HG03097 (cell line): ENCODE results near the gene CCL11.

Experiments
- ATAC-seq: cut with Tn5 transposase; IDR thresholded peaks from one replicate; pipeline ENCODE4 v1.9.1; 2021; ENCODE audit not compliant: unreplicated experiment, low FRiP score

The CCL11 gene

DNA sequence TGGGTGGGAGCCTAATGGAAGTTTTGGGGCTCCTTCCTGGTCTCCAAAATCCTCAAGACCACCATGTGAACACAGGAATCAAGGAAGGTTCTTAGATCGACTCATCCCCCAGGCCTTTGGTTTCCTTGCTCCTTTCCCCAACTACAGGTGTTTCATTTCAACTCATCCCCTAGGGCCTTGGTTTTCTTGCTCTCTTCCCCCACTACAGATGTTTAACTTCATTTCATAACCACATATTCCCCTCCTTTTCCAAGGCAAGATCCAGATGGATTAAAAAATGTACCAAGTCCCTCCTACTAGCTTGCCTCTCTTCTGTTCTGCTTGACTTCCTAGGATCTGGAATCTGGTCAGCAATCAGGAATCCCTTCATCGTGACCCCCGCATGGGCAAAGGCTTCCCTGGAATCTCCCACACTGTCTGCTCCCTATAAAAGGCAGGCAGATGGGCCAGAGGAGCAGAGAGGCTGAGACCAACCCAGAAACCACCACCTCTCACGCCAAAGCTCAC, at the start of gene CCL11:
CCL11 (plus strand) TSS at position 457 of the 507 bp plus-strand sequence. CDS start 67 bp downstream, outside the sequence.
- ATAC-seq: no peak

DNA sequence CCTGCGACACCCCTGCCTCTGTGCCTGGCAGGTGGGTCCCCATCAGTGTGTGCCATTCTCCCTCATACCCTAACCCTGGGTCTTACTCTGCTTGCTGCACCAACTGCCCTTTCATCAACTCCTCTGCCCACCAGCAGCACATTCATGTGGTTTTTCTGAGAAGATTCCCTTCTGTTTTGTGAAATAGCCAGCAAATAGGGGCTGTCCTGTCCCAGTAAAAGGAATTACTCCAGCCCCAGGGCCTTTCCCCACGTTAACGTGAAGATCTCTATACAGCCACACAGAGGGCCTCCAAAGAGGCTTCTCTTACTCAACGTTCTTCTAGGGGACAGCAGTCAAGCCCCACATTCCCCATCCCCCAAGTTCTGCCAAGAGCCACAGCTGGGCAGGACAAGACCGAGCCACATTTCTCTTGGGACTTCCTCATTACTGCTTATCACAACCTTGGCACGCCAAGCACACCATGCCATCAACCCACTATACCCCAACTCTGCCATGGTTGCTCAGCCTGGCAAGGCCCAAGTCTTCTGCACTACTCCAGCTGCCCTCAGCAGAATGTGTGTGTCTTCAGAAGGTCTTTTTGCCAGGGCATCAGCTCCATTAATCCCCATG, 49.2 kb upstream of the CCL11 start:
- no peak for ATAC-seq

DNA sequence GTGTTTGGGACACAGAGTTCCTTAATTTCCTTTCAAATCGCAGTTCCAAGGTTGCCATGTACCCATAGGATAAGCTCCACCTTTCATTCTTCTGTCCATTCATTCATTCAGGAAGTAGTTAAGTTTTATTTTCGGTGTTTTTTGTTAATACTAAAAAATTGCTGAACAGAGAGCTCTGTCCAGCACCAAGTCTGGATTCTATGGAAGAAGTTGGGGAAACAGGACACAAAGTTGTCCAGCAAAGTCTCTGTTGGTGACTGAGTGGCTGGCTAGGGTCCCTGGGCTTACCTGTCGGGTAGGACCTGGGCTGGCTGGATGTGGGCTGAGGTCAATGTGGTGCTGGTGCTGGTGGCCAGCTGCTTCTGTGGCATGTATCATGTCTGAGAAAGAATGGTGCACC, 48.1 kb upstream of the CCL11 start:
- ATAC-seq: no peak

DNA sequence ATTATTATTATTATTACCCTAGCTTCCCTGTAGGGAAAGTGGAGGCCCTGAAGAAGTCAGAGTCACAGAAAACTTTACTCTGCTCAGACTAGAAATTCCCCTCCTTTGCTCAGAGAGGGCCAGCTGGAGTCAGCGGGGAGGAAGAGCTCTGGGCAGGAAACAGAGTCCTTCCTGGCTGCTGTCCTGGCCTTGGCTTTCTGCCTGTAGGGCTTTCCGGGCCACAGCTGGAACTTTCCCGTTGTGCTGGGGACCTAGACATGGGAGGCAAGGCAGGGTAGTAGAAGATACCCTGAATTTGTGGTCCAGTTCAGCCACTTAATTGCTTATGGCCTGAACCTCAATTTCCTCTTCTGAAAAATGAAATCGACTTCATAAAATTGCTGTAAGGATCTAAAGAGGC, 44.5 kb upstream of the CCL11 start:
- ATAC-seq: no peak

DNA sequence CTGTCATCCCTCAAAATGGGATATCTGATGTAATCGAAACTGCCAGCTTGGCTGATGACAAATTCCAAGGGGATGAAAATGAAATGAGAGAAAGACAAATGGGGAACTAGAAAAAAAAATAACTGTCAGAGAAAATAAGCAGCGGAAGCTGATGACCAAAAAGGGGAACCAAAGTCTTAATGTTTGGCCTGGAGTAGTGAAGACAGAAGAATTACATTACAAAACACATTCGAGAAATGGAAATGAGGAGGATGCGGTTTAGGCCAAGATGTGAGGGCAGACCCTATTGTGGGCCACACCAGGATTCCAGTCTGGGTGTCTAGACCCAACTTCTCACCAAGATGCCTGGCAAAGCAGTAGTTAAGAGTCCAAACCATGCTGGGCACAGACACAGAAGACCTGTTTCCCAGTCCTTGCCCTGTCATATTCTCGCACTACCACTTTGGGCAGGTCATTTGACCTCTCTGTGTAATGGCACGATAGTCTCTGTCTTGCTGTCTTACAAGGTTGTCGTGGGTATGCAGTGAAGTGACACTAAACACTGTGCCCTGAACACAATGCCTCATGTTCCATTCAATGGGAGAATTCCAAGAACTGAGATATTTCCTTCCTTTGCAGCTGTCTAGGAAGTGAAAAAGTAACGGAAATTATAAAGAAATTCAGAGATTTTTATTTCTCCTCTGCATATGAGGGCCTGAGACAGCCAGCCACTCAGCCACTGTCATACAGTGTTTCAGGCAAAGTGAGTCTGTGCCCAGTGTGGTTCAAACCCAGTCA, 42.8 kb upstream of the CCL11 start:
- ATAC-seq: no peak

DNA sequence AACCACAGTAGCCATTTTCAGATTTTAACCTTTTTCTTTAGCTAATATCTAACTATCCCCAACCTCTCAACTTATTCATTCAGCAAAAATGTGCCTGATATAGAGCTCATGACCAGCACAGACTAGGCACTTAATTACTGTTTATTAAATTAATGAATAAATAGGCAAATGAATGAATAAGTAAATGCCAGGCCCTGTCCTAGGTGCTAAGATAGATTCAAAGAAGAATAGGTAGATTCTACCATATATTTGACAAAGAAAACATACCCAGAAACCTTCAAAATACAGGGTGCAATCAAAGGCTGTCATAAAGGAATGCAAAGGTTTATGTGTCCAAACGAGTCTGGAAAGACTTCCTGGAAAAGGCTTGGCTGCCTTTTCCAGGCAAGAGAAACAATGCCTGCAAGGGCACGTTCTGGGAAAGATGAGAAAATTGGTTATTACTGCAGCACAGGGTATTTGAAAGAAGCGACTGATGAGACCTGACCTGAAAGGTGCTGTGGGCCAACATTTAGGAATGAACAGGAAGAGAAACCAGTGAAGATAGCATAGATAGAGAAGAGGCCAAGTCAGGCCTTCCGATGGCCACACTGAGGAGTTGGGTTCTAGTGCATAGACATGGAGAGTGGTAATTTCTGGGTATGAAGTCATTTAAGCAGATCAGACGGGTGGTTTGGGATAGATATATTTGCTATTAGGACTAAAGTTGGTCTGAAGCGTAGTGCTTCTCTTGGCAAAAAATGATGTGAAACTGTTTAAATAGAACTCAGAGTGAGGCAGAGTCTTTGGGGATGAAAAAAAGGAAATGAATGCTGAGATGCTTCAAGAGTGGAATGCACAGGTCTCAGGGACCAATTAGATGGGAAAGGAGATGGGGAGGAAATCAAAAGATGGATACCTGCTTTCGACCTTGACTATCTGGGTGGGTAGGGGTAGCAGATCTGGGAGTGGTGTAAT, 41.9 kb upstream of the CCL11 start:
- no peak for ATAC-seq

DNA sequence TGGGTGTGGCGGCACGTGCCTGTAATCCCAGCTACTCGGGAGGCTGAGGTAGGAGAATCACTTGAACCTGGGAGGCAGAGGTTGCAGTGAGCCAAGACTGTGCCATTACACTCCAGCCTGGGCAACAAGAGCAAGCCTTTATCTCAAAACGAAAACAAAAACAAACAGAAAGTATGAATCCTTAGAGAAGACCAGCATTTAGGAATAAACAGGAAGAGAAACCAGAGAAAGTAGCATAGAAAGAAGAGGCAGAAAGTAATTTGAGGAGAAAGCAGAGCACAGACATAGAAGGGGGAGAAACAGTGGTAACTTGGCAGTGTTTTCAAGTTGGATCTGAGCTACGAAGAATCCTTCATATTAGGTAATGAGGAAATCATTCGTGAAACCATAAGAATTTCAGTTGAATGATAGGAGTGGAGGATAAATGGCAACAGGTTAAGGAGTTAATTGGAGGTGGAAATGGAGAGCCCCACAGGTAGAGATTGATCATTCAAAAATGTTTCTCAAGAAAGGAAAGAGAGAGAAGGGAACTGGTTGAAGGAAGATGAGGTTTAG, 40.1 kb upstream of the CCL11 start:
- ATAC-seq: no peak

DNA sequence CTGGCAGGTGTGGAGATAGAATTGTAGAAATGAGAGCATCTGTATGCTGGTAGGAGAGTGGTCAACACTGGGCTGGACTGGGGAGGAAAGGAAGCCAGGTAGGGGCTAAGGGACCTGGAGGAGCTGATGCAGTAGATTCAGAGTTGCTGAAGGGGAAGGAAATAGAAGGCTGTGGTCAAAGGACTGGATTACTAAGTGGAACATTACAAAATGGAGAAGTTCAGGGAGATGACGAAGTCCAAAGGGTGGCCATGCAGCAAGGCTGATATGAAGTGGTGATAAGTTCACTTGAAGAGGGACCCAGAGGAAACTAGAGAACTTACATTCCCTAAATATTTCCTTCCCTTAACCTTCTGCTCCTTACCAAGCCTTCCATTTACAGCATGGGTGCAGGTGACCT, 39.1 kb upstream of the CCL11 start:
- no peak for ATAC-seq

DNA sequence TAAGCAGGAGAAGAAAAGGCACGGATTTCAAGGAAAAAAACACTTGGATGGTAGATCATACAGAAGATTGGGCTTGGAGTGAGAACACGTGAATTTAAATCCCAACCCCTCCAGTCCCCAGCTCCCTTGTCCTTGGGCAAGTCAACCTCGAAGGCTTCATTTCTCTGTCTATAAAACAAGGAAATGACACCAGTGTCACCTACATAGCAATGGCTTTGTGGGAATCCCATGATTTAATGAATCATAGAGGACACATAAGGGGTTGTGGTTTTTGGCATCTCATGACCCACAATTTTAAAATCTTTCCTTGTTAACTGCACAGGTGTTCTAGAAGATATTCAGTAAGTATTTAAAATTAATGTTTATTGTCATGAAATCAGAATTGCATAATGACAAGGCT, 38.7 kb upstream of the CCL11 start:
- no peak for ATAC-seq

DNA sequence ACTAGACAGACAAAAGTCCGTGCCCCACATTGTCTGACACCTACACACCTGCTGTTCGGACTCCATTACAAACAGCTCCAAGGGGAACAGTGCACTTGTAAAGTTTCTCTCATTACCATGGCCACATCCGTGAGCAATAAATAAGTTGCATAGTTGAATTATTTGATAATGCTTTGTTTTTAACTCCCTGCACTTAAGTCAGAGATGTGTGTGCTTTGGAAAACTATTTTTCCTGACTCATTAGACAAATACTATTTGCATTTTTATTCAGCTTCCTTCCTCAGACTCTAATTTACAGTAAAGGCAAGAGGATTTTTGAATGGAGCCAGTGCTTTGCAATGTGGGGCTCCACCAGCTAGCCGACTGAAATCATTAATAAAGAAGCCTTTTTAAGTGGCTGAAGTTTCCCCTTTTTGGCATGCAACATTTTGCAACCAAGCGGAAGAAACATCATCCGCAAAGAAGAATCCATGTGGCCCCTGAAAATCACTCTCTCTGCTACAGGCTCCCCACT, 37.0 kb upstream of the CCL11 start:
- ATAC-seq: no peak

DNA sequence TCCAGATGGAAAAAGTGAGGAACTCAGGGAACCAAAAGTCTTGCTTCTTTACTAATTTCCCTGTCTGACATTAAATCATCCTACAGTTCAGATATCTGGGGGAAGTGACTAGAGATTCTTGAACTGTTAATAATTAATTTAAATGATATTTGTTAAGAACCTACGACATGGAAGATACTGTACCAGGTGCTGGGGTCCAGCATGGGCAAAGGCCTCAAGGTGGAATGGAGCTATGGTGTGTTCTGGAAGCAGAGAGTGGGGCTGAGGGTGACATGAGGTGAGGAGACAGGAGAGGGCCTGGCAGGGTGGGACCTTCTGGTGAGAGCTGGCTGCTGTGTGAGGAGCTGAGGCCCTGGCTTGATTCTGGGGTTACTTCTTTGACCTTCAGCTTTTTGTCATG, 36.5 kb upstream of the CCL11 start:
- ATAC-seq: no peak

DNA sequence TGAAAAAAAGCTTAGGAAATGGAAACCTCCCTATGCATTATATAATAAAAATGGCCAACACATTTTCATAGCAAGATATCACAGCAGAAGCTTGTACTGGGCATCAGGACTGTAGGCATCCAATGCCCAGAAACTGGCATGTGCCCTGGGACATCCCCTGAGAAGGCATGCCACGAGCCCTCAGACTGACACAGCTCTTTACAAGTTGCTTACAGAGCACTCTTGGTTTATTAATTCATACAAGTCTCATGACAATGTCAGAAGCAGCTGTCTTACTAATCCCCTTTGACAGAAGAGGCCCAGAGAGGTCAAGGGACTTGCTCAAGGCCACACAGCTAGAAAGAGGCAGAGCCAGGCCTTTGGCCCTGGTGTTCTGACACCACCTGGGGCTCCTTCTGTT, 36.1 kb upstream of the CCL11 start:
- no peak for ATAC-seq

DNA sequence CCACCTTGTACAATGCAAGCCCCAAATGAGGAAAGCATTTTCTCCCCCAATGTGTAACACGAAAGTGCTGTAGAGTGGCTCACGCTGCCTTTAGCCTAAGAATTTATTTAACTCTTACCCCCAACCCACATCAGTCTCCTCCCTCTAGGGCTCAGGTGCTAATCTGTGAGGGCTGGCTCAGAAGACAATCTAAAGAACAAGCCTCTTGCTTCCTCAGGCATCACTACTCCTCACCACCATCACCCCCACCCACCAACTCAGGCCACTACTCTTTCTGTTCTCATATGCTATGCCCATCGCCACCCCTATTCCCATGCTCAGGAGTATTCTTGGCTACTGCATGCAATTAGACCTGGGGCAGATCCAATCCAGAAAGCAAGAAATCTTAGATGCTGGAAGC, 34.4 kb upstream of the CCL11 start:
- no peak for ATAC-seq

DNA sequence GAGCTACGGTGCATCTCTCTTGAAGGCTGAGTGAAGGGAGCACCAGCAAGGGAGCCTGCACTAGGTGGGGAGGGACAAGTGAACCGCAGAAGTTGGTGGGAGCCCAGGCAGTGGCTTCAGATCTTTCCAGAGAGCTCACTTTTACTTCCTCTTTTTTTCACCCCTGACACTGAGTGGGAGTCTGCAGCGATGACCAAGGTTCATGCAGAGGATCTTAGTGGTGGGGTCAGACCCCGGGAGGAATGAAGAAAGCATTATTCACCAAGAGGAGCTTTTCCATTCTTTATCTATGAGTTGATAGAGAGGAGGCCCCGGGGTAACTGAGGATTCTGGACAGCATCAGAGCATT, 33.5 kb upstream of the CCL11 start:
- ATAC-seq: no peak

DNA sequence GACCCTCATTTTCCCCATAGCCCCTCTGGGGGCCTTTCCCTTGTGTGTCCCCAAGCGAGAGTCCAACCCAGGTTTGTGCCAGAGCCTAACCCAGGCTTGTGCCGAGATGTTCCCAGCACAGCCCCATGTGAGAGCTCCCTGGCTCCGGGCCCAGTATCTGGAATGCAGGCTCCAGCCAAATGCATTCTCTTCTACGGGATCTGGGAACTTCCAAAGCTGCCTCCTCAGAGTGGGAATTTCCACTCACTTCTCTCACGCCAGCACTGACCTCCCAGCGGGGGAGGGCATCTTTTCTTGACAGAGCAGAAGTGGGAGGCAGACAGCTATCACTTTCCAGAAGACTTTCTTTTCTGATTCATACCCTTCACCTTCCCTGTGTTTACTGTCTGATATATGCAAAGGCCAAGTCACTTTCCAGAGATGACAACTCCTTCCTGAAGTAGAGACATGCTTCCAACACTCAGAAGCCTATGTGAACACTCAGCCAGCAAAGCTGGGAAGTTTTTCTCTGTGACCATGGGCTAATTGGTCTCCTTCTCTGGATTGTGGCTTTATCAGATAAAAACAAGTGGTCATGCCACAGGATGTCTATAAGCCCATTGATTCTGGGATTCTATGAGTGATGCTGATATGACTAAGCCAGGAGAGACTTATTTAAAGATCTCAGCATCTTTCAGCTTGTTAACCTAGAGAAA, 33.0 kb upstream of the CCL11 start:
- ATAC-seq: no peak

DNA sequence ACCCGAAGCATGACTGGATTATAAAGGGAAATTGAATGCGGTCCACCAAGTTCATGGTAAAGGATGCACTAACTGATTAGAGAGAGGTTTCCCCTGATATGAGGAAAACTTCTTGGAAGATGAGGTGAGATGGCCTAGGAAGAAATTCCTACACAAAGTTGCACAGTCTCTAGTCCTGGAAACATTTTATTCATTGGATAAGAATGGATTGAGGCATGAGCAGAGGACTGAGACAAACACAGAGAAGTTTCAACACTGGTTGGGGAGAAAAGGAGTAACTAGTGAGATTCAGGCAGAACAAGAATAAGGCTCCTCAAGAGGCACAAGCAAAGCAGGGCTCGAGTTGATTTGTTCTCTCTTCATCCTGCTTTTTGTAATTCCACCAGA, 32.4 kb upstream of the CCL11 start:
- no peak for ATAC-seq

DNA sequence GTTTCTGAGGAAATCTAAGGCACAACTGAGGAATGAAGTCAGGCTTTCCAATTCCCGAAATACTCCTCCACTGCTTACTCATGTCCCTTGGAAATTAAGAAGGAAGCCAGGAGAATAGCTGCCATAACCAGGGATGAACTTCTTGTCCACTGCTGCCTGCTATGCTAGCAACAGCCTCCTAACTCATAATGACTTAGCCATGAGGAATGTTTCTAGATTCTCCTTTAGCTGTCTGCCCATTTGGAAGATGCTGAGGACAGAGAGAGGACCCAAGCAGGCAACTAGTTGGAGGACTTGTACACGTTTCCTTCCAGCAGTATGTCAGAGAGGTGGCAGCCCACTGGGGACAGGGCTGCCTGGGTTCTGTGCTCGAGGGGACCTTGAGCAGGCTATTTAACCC, 31.4 kb upstream of the CCL11 start:
- ATAC-seq: no peak

DNA sequence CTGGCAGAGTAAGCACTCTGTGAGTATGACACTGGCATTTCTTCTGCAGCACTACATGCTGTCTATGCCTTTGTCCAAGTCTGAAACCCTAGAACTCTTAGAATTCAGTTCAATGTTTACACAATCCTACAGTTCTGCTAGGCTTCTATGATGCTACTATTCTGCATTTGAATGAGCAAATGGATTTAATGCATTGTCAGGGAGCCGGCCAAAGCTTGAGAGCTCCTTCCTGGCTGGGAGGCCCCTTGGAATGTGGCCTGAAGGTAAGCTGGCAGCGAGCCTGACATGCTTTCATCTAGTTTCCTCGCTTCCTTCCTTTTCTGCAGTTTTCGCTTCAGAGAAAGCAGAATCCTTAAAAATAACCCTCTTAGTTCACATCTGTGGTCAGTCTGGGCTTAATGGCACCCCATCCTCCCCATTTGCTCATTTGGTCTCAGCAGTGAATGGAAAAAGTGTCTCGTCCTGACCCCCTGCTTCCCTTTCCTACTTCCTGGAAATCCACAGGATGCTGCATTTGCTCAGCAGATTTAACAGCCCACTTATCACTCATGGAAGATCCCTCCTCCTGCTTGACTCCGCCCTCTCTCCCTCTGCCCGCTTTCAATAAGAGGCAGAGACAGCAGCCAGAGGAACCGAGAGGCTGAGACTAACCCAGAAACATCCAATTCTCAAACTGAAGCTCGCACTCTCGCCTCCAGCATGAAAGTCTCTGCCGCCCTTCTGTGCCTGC, 30.7 kb upstream of the CCL11 start, which contains the start of gene CCL2:
CCL2 (plus strand) TSS at position 635 of the 730 bp plus-strand sequence; CDS start at position 700, 65 bp downstream.
- no peak for ATAC-seq

DNA sequence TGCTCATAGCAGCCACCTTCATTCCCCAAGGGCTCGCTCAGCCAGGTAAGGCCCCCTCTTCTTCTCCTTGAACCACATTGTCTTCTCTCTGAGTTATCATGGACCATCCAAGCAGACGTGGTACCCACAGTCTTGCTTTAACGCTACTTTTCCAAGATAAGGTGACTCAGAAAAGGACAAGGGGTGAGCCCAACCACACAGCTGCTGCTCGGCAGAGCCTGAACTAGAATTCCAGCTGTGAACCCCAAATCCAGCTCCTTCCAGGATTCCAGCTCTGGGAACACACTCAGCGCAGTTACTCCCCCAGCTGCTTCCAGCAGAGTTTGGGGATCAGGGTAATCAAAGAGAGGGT, 30.2 kb upstream of the CCL11 start:
- ATAC-seq: no peak
